Panc1 (cell line): ENCODE measurements around the gene VWA2. TPM values are rescaled to one million over a fixed set of nuclear protein-coding genes. Genes with fewer than 3 reads are reported as not detected.

Experiments used
- ATAC-seq: fragments of 200-7000 bp; cut with Tn5 transposase; 2 replicates; pipeline ENCODE4 v1.9.1; 2020; ENCODE audit warnings: mild to moderate bottlenecking, moderate library complexity
- BruUV-seq: library from RNA; stranded (reverse); fragments of 400-500 nt; replicated peaks from 2 replicates; lab custom pipeline; 2021; lab: Mats Ljungman, UMichigan
- CTCF ChIA-PET: fragments of 300-600 bp; sonication (Branson Sonifier 250); formaldehyde crosslinking; loops from one replicate; lab custom pipeline; 2022; ENCODE audit warnings: antibody characterized with exemption; lab: Charles Lee
- POLR2A ChIA-PET: fragments of 300-600 bp; sonication (Branson Sonifier 250); formaldehyde crosslinking; loops from one replicate; lab custom pipeline; 2022; ENCODE audit warnings: antibody characterized with exemption; lab: Charles Lee
- DNase-seq: peaks from one replicate; pipeline ENCODE4 v3.0.0-alpha.2; 2010; ENCODE audit warnings: low read depth, low spot score
- H3K27ac ChIP-seq: 2 replicates; pipeline ENCODE4 v1.5.1; 2011; ENCODE audit warnings: mild to moderate bottlenecking, low read length, inconsistent platforms
- H3K27me3 ChIP-seq: fragments of 200-500 bp; sonication (Bioruptor generic); 2 replicates; pipeline ENCODE4 v1.6.0; 2014; ENCODE audit warnings: low read length, inconsistent platforms; ENCODE audit not compliant: control insufficient read depth, insufficient read depth
- H3K36me3 ChIP-seq: fragments of 200-500 bp; sonication (Bioruptor generic); 2 replicates; pipeline ENCODE4 v1.5.1; 2014; ENCODE audit warnings: inconsistent platforms, mild to moderate bottlenecking, low read length, moderate library complexity; ENCODE audit not compliant: control insufficient read depth, insufficient read depth
- H3K4me1 ChIP-seq: 2 replicates; pipeline ENCODE4 v1.5.1; 2011; ENCODE audit warnings: inconsistent platforms, mild to moderate bottlenecking, low read length, moderate library complexity; ENCODE audit not compliant: control insufficient read depth, insufficient read depth
- H3K4me3 ChIP-seq, 2 experiments: 2 replicates each; pipeline ENCODE4 v1.5.1; 2011 to 2012; ENCODE audit warnings: low read depth in 2 of 2, low read length in 2 of 2, mild to moderate bottlenecking in 2 of 2, inconsistent platforms in 1 of 2, moderate library complexity in 1 of 2
- H3K9me3 ChIP-seq: fragments of 200-500 bp; sonication (Bioruptor generic); 2 replicates; pipeline ENCODE4 v1.5.1; 2014; ENCODE audit warnings: low read depth, mild to moderate bottlenecking, inconsistent platforms, low read length, moderate library complexity; ENCODE audit not compliant: control insufficient read depth, insufficient read depth
- POLR2AphosphoS5 ChIP-seq: IDR thresholded peaks from 2 replicates; pipeline ENCODE4 v1.6.1; 2012; ENCODE audit warnings: mild to moderate bottlenecking, low read depth, low read length, moderate library complexity
- SIN3A ChIP-seq: IDR thresholded peaks from 2 replicates; pipeline ENCODE4 v1.6.1; 2012; ENCODE audit warnings: low read depth, mild to moderate bottlenecking, low read length, moderate library complexity, borderline replicate concordance; ENCODE audit not compliant: insufficient read depth
- TCF7L2 ChIP-seq: IDR thresholded peaks from 2 replicates; pipeline ENCODE4 v1.6.1; 2011; ENCODE audit warnings: mild to moderate bottlenecking, low read depth, low read length, inconsistent platforms
- in situ Hi-C: cut with HindIII; loops from 2 replicates; pipeline ENCODE4 v1.10.0; 2016; ENCODE audit warnings: low sequenced_read_pairs, low pct_unique_long_range_greater_than_20kb
- intact Hi-C: fragments of 100-400 bp; cut with micrococcal nuclease; formaldehyde crosslinking; loops from one replicate; pipeline ENCODE4 v1.10.0; 2022; ENCODE audit not compliant: unreplicated experiment
- total RNA-seq: library from RNA; stranded (reverse); gene quantifications from one replicate; pipeline ENCODE4 v1.2.1, GENCODE V29; 2021; ENCODE audit not compliant: unreplicated experiment
- TF ChIP-seq, protein P1 (sequence below): fragments of 450-650 bp; IDR thresholded peaks from 2 replicates; pipeline ENCODE4 v1.5.1; 2017; ENCODE audit warnings: mild to moderate bottlenecking
- TF ChIP-seq, protein P2 (sequence below), 2 experiments: IDR thresholded peaks; 2 replicates each; pipeline ENCODE4 v1.6.1; 2011 to 2012; ENCODE audit warnings: low read depth in 2 of 2, control low read depth in 1 of 2, low read length in 1 of 2, mild to moderate bottlenecking in 1 of 2, moderate library complexity in 1 of 2; ENCODE audit not compliant: insufficient read depth in 1 of 2

The VWA2 gene
- total RNA-seq, 1 experiment from 2014 or later = 0.77 TPM

DNA sequence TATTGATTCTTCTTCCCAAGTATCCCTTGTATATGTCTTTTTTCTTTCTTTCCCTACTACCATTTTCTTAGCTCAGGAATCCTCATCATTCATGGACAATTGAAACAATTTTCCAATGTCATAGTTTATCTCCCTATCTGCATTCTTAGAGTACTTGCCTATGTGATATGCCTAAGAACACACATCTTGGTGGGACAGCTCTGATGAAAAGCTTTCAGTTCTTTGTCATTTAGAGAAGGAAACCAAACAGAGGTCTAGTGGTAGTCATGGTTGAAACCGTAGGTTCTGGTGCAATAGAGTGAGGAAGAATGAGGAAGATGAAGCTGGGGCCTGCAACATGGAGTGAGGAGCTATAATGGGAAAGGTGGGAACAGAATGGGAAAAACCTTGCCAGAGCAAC, 31.7 kb upstream of the VWA2 start:
- CTCF ChIA-PET = interaction anchor here (0.6 kb wide), 1 partner anchor 1687 kb away, joined by 3 read pairs; no protein-coding TSS in a partner anchor
- ATAC-seq = no peak
- H3K27me3 ChIP-seq = peaks cover 22% of the 10 kb centered on the region

DNA sequence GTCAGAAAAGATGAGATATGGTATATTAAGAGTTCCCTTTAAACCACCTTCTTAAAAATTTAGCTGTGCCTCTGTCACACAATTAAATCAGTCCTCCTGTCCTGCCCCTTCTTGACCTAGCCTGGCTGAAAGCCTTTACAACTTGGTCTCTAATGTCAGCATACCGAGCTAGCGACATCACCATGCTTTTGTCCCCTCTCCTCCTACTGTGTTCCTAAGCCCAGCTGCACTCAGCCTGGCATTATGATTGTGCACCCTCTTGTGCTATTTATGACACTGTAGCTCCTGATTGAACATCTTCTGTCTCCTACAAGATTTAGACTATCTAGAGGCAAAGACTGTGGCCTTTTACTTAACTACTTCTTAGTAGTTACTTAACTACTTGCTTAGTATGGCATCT, 30.7 kb upstream of the VWA2 start:
- ATAC-seq (no peak), DNase-seq (no peak)
- H3K4me3 ChIP-seq = no peak overlapping the region
- no peaks in the 10 kb centered on the region for H3K9me3 ChIP-seq
- TF ChIP-seq, protein P1, sequence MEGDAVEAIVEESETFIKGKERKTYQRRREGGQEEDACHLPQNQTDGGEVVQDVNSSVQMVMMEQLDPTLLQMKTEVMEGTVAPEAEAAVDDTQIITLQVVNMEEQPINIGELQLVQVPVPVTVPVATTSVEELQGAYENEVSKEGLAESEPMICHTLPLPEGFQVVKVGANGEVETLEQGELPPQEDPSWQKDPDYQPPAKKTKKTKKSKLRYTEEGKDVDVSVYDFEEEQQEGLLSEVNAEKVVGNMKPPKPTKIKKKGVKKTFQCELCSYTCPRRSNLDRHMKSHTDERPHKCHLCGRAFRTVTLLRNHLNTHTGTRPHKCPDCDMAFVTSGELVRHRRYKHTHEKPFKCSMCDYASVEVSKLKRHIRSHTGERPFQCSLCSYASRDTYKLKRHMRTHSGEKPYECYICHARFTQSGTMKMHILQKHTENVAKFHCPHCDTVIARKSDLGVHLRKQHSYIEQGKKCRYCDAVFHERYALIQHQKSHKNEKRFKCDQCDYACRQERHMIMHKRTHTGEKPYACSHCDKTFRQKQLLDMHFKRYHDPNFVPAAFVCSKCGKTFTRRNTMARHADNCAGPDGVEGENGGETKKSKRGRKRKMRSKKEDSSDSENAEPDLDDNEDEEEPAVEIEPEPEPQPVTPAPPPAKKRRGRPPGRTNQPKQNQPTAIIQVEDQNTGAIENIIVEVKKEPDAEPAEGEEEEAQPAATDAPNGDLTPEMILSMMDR = no peak
- no peak for TF ChIP-seq POLR2AphosphoS5
- TF ChIP-seq TCF7L2 = no peak
- no peak for TF ChIP-seq SIN3A
- TF ChIP-seq, protein P2, sequence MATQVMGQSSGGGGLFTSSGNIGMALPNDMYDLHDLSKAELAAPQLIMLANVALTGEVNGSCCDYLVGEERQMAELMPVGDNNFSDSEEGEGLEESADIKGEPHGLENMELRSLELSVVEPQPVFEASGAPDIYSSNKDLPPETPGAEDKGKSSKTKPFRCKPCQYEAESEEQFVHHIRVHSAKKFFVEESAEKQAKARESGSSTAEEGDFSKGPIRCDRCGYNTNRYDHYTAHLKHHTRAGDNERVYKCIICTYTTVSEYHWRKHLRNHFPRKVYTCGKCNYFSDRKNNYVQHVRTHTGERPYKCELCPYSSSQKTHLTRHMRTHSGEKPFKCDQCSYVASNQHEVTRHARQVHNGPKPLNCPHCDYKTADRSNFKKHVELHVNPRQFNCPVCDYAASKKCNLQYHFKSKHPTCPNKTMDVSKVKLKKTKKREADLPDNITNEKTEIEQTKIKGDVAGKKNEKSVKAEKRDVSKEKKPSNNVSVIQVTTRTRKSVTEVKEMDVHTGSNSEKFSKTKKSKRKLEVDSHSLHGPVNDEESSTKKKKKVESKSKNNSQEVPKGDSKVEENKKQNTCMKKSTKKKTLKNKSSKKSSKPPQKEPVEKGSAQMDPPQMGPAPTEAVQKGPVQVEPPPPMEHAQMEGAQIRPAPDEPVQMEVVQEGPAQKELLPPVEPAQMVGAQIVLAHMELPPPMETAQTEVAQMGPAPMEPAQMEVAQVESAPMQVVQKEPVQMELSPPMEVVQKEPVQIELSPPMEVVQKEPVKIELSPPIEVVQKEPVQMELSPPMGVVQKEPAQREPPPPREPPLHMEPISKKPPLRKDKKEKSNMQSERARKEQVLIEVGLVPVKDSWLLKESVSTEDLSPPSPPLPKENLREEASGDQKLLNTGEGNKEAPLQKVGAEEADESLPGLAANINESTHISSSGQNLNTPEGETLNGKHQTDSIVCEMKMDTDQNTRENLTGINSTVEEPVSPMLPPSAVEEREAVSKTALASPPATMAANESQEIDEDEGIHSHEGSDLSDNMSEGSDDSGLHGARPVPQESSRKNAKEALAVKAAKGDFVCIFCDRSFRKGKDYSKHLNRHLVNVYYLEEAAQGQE (IDR thresholded peaks at IDR 0.05; ENCODE audit: insufficient read depth in 1 of 2, low read depth in 2 of 2, low read length in 1 of 2) = no peak
- in situ Hi-C loops = no loop called here
- H3K36me3 ChIP-seq = no peaks in the 10 kb centered on the region
- ChIA-PET CTCF (no interaction called here), POLR2A (no interaction called here)
- no TSS peak for BruUV-seq
- intact Hi-C loops = no loop called here
- H3K27me3 ChIP-seq = peaks cover 19% of the 10 kb centered on the region
- no peaks in the 10 kb centered on the region for H3K4me1 ChIP-seq
- no peak overlapping the region for H3K27ac ChIP-seq

More for the DNA sequence above, 31.7 kb upstream of the VWA2 start:
- Histone ChIP-seq H3K27ac (no peak overlapping the region), H3K9me3 (no peaks in the 10 kb centered on the region), H3K36me3 (no peaks in the 10 kb centered on the region), H3K4me1 (no peaks in the 10 kb centered on the region), H3K4me3 (no peak overlapping the region)
- DNase-seq = no peak
- TF ChIP-seq, protein P2 (IDR thresholded peaks at IDR 0.05; ENCODE audit: insufficient read depth in 1 of 2, low read depth in 2 of 2, low read length in 1 of 2) = no peak
- TF ChIP-seq, protein P1 = no peak
- TF ChIP-seq TCF7L2 (no peak), SIN3A (no peak), POLR2AphosphoS5 (no peak)
- POLR2A ChIA-PET = no interaction called here
- in situ Hi-C loops (no loop called here), intact Hi-C loops (no loop called here)
- BruUV-seq = no TSS peak
